ENCODE data around the gene TBKBP1. TPM values are rescaled to one million over a fixed set of nuclear protein-coding genes. Genes with fewer than 3 reads are reported as not detected.

The TBKBP1 gene
- polyA plus RNA-seq, 2 of the 4 experiments (the other 2 are of a cell fraction) = 3.4 to 9.3 TPM

GRCh38 chr17:47665655-47666054, 28.3 kb upstream of the TBKBP1 start:
- Histone ChIP-seq H3K27ac (no peak overlapping the region), H3K4me1 (peaks cover 14% of the 10 kb centered on the region; the same call in 2 of the 3 replicates), H3K4me3 (no peak overlapping the region), H3K4me2 (no peak overlapping the region), H3K9me3 (no peaks in the 10 kb centered on the region)
- ChIA-PET CTCF (interaction anchor here (0.6 to 6.5 kb wide), 19 partner anchors 12 to 352 kb away, joined by 3 to 138 read pairs (median 7); partner anchors contain the start of gene KPNB1), POLR2A (interaction anchor here (5.1 kb wide), 1 partner anchor 14 kb away, joined by 48 read pairs; the partner anchor contains the start of gene KPNB1)
- FAIRE-seq (no peak), DNase-seq (ENCODE audit: low read depth in 1 of 2, low spot score in 1 of 2) (no peak), ATAC-seq (no peak)
- no peak for TF ChIP-seq JUN (IDR thresholded peaks at IDR 0.05)
- peak; percentile 49 to 75; a peak in 3 of 4 replicates for TF ChIP-seq CEBPB (IDR thresholded peaks at IDR 0.05)
- 84% methylated on average over 3 of the region's 3 CpGs for WGBS (ENCODE audit: missing lambda C conversion rate)

- TF ChIP-seq KDM5A (IDR thresholded peaks at IDR 0.05) (no peak), ZC3H11A (IDR thresholded peaks at IDR 0.05) (no peak), CHD4 (IDR thresholded peaks at IDR 0.05; ENCODE audit: borderline replicate concordance) (no peak), EHMT2 (IDR thresholded peaks at IDR 0.05; ENCODE audit: low read depth) (no peak), POLR2A (IDR thresholded peaks at IDR 0.05; ENCODE audit: low read length) (no peak), MAX (IDR thresholded peaks at IDR 0.05) (no peak), MAZ (IDR thresholded peaks at IDR 0.05; ENCODE audit: borderline replicate concordance, low read depth, low read length) (no peak), REST (IDR thresholded peaks at IDR 0.05) (no peak), ZNF302 (CRISPR knock-in tag; IDR thresholded peaks at IDR 0.05) (no peak), SREBF2 (IDR thresholded peaks at IDR 0.05) (no peak), FOSB (CRISPR knock-in tag; IDR thresholded peaks at IDR 0.05) (no peak), SMC3 (IDR thresholded peaks at IDR 0.05) (no peak), RAD21 (conservative IDR thresholded peaks at IDR 0.05 in 1 of 2, IDR thresholded peaks at IDR 0.05 in 1 of 2) (no peak), EHF (CRISPR knock-in tag; IDR thresholded peaks at IDR 0.05) (no peak), MYC (IDR thresholded peaks at IDR 0.05; ENCODE audit: borderline replicate concordance, low read length) (no peak), NR3C1 (IDR thresholded peaks at IDR 0.05) (no peak), HDAC2 (IDR thresholded peaks at IDR 0.05) (no peak), KDM1A (IDR thresholded peaks at IDR 0.05; ENCODE audit: low read depth) (no peak)
- no peak overlapping the region for H3K27ac ChIP-seq
- peaks cover 14% of the 10 kb centered on the region; the same call in 2 of the 3 replicates for H3K4me1 ChIP-seq
- FAIRE-seq = no peak
- DNase-seq (ENCODE audit: low read depth in 1 of 2, low spot score in 1 of 2) = no peak
- no peak overlapping the region for H3K4me2 ChIP-seq
- no peak overlapping the region for H3K4me3 ChIP-seq
- H3K9me3 ChIP-seq = no peaks in the 10 kb centered on the region
- POLR2A ChIA-PET = interaction anchor here (0.7 kb wide), 1 partner anchor 19 kb away, joined by 3 read pairs; no protein-coding TSS in a partner anchor
- CTCF ChIA-PET = interaction anchor here (0.6 to 1.3 kb wide), 4 partner anchors 11 to 536 kb away, joined by 3 to 4 read pairs (median 3); no protein-coding TSS in a partner anchor
- 93% methylated on average over 4 of the region's 4 CpGs for WGBS (ENCODE audit: missing lambda C conversion rate)
- ATAC-seq = no peak
These were observed 24.9 kb upstream of the TBKBP1 start for GRCh38 chr17:47669081-47669480.

GRCh38 chr17:47670064-47670463, 23.9 kb upstream of the TBKBP1 start:
- Histone ChIP-seq H3K9me3 (no peaks in the 10 kb centered on the region), H3K4me1 (peaks cover 14% of the 10 kb centered on the region; the same call in 2 of the 3 replicates), H3K4me3 (no peak overlapping the region), H3K4me2 (no peak overlapping the region), H3K27ac (peak overlapping the region in 1 of 2 experiments; percentile 14; a peak in 1 of 6 replicates)
- TF ChIP-seq HDAC2 (IDR thresholded peaks at IDR 0.05) (no peak), MAFK (IDR thresholded peaks at IDR 0.05; ENCODE audit: partially characterized antibody) (peak; percentile 88), JUN (IDR thresholded peaks at IDR 0.05) (0 out of 5 replicates have a peak, but pooled peaks of 1 of the 2 experiments have one; percentile 25)
- no peak for FAIRE-seq
- no peak for ATAC-seq
- no peak for DNase-seq (ENCODE audit: low read depth in 1 of 2, low spot score in 1 of 2)
- WGBS (ENCODE audit: missing lambda C conversion rate) = 14% methylated on average over 1 of the region's 1 CpG
- ChIA-PET CTCF (interaction anchor here (0.7 to 2.0 kb wide), 5 partner anchors 10 to 132 kb away, joined by 3 to 6 read pairs (median 3); no protein-coding TSS in a partner anchor), POLR2A (no interaction called here)

Data from A549 (cell line).